Suprapubic skin (tissue), 4 donors: ENCODE measurements around the gene SRRM2.

Source experiments
- EP300 ChIP-seq: sonication (generic); formaldehyde crosslinking; IDR thresholded peaks from one replicate; pipeline ENCODE4 v1.6.1; 2017; ENCODE audit warnings: antibody characterized with exemption
- POLR2A ChIP-seq, 2 donors: fragments of 450-650 bp; IDR thresholded peaks; one replicate each; pipeline ENCODE4 v1.6.1; 2017; ENCODE audit warnings: antibody characterized with exemption in 2 of 2, mild to moderate bottlenecking in 2 of 2, moderate library complexity in 2 of 2
- POLR2AphosphoS5 ChIP-seq, 3 donors: sonication (generic); formaldehyde crosslinking; IDR thresholded peaks; one replicate each; pipeline ENCODE4 v1.6.1; 2017; ENCODE audit warnings: antibody characterized with exemption in 3 of 3
- TF ChIP-seq, protein P1 (sequence below), 2 donors: fragments of 200-600 bp in 1 of 2; fragments of 450-650 bp in 1 of 2; sonication (generic) in 1 of 2; IDR thresholded peaks; one replicate each; pipeline ENCODE4 v1.5.1; 2016 to 2019; ENCODE audit warnings: antibody characterized with exemption in 2 of 2, mild to moderate bottlenecking in 1 of 2, moderate library complexity in 1 of 2

DNA sequence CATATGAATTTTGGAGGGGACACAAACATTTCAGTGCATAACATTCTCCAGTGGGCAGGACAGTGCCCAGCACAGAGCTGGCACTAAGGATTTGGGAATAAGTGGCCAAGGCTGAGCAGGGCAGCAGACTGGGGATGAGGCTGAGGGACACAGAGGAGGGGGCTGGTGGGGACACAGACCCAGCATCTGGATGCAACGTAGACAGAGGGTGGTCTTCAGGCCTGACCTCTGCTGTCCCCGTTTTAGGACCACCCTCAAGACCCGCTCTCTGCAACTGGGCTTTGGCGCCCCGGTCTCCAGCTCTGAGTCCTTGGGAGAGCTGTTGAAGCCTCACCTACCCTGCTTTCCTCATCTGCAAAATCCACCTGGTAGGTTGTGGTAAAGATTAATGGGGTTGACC is 38.2 kb downstream of the SRRM2 start:
- no peak for TF ChIP-seq EP300
- TF ChIP-seq, protein P1, sequence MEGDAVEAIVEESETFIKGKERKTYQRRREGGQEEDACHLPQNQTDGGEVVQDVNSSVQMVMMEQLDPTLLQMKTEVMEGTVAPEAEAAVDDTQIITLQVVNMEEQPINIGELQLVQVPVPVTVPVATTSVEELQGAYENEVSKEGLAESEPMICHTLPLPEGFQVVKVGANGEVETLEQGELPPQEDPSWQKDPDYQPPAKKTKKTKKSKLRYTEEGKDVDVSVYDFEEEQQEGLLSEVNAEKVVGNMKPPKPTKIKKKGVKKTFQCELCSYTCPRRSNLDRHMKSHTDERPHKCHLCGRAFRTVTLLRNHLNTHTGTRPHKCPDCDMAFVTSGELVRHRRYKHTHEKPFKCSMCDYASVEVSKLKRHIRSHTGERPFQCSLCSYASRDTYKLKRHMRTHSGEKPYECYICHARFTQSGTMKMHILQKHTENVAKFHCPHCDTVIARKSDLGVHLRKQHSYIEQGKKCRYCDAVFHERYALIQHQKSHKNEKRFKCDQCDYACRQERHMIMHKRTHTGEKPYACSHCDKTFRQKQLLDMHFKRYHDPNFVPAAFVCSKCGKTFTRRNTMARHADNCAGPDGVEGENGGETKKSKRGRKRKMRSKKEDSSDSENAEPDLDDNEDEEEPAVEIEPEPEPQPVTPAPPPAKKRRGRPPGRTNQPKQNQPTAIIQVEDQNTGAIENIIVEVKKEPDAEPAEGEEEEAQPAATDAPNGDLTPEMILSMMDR (IDR thresholded peaks at IDR 0.05) = no peak
- no peak for TF ChIP-seq POLR2AphosphoS5 (IDR thresholded peaks at IDR 0.05)
- no peak for TF ChIP-seq POLR2A (IDR thresholded peaks at IDR 0.05)
